LNCAP (cell line): ENCODE results near the gene GALNT15.

ENCODE experiments used
- TF ChIP-seq, protein P1 (sequence below): fragments of 450-650 bp; IDR thresholded peaks from 2 replicates; pipeline ENCODE4 v1.5.1; 2017; ENCODE audit warnings: mild to moderate bottlenecking

GALNT15 gene

DNA sequence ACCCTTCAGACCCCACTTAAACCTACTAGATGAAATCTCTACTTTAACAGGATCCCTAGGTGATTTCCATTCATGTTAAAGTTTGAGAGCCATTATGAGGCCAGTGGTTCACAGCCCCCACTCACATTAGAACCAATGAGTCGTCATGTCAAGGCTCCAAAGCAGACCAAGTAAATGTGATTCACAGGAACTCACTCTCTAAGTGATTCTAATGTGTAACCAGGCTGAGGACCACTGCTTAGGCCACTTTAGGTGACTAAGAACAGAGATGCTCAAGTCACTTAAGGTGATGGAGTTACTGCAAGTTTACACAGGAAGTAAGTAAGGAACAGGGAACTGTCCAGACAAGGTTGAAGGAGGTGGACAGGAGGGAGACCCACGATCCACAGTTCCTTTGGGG lies 7.7 kb downstream of the GALNT15 start:
- TF ChIP-seq, protein P1, sequence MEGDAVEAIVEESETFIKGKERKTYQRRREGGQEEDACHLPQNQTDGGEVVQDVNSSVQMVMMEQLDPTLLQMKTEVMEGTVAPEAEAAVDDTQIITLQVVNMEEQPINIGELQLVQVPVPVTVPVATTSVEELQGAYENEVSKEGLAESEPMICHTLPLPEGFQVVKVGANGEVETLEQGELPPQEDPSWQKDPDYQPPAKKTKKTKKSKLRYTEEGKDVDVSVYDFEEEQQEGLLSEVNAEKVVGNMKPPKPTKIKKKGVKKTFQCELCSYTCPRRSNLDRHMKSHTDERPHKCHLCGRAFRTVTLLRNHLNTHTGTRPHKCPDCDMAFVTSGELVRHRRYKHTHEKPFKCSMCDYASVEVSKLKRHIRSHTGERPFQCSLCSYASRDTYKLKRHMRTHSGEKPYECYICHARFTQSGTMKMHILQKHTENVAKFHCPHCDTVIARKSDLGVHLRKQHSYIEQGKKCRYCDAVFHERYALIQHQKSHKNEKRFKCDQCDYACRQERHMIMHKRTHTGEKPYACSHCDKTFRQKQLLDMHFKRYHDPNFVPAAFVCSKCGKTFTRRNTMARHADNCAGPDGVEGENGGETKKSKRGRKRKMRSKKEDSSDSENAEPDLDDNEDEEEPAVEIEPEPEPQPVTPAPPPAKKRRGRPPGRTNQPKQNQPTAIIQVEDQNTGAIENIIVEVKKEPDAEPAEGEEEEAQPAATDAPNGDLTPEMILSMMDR, result no peak

DNA sequence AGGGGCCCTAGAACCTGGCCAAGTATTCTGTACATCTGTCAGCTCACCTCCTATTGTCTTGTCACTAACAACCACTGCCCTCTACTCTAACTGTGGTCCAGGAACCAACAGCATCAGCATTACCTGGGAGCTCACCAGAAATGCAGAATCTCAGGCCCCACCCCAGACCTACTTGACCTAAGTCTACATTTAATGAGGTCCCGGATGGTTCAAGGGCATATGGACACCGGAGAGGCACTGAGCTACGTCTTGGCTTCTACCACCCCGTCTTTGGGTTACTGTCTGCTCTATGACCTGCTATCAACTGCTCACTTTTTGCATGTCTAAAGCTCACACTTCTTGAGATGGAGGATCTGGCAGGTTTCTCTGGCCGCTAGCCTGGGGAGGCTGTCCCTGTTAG lies 8.1 kb downstream of the GALNT15 start:
- TF ChIP-seq, protein P1, result no peak

DNA sequence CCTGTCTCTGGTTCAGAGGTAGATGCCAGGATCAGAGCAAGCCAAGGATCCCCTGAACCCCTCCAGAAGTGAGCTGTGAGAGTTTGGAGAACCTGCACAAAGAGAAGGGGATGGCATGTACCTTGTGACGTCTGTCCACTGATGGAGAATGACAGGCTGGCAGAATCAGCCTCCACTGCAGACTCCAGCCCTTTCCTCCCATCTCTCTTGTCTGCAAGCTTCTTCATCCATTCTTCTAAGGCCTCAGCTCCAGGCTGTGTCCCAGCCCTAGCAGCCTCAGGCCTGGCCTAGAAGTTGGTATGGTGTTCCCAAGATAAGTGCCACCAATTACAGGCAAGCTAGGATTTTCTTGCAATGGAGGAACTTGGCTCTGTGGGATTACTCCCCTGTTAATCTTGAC lies 8.6 kb downstream of the GALNT15 start:
- TF ChIP-seq, protein P1, result no peak

DNA sequence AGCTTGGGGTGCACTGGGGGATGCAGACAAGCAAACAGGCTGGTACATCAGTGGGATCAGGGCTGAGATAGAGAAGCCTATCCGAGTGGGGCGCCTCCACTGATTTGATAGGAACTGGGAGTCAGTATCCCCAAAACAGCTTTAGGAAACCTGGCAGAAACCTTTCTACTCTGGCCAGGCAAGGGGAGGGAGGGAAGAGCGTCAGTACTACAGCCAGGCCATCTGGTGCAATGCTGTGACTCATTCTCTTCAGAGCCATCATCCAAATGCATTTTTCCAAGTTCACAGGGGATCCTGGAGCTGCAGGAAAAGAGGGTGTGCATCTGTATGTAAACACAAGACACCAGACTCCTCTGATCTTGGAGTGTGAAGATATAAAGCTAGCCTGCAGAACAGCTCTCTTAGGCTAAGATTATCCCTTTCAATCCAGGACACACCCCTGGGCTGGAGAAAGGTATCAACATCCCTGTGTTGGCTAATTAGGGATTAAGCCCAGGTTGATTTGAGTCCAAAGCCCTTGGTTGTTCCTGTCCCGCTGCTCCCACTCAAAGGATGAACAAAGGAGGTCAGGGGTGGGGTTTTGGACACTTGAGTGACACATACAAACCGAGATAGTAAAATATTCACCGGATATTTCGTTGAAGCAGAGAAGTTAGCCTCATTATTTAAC lies 9.3 kb downstream of the GALNT15 start:
- TF ChIP-seq, protein P1, result no peak

DNA sequence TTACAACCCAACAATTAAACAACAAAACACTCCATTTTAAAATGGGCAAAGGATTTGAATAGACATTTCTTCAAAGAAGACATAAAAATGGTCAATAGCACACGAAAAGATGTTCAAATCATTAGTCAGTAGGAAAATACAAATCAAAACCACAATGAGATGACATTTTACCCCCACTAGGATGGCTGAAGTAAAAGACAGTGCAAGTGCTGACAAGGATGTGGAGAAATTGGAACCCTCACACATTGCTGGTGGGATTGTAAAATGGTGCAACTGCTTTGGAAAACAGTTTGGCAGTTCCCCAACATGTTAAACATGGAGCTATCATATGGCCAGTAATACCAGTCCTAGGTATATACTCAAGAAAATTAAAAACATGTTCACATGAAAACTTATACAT lies 11.6 kb downstream of the GALNT15 start:
- TF ChIP-seq, protein P1, result no peak

DNA sequence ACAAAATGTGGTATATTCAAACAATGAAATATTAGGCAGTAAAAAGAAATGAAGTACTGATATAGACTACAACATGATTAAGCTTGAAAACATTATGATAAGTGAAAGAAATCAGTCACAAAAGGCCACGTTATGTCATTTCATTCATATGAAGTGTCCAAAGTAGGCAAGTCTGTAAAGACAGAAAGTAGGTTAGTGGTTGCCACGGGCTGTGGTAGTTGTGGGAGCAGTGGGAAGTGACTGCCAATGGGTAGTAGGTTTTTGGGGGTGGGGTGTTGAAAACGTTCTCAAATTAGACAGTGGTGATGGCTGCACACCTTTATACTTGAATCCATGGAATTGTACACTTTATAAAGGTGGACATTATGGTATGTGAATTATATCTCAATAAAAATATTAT lies 12.1 kb downstream of the GALNT15 start:
- TF ChIP-seq, protein P1, result no peak

DNA sequence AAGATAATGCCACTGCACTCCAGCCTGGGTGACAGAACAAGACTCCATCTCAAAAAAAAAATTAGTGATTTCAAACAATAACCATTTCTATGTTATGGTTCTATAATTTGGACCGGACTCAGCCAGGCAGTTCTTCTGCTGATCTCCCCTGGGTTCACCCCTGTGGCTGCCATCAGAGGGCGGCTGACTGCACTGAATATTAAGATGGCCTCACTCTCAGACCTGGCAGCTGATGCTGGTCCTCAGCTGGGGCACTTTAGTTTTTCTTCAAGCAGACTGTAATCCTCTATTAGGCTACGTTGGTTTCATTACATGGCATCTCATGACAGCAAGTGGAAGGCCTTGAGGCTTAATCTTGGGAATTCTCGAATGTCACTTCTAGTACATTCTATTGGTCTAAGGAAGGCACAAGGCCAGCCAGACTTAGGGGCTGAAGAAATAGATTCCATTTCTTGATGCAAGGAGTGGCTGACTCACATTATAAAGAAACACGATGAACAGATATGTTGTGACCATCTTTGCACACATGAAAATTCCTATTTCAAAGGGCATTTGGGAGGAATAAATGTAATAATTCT lies 12.8 kb downstream of the GALNT15 start:
- TF ChIP-seq, protein P1, result no peak
